GM18505 (cell line): ENCODE results near the gene DNAAF3.

Source experiments
- ATAC-seq: cut with Tn5 transposase; IDR thresholded peaks from one replicate; pipeline ENCODE4 v1.9.1; 2021; ENCODE audit not compliant: unreplicated experiment
- POLR2A ChIP-seq: IDR thresholded peaks from 4 replicates; pipeline ENCODE4 v1.6.1; 2011; ENCODE audit warnings: borderline replicate concordance; ENCODE audit not compliant: insufficient read depth, insufficient read length; ENCODE audit errors: extremely low read depth

Gene DNAAF3

DNA sequence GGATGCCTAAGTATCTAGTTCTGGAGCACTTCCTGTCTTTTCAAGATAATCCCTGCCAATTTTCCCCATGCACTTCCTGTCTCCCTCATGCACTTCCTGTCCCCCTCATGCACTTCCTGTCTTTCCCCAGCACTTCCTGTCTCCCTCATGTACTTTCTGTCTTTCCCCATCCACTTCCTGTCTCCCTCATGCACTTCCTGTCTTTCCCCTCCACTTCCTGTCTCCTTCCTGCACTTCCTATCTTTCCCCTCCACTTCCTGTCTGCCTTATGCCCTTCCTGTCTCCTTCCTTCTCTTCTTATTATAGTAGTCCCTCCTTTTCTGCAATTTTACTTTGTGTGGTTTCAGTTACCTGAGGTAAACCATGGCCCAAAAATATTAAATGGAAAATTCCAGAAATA lies 14.4 kb downstream of the DNAAF3 start:
- no peak for TF ChIP-seq POLR2A
- no peak for ATAC-seq

DNA sequence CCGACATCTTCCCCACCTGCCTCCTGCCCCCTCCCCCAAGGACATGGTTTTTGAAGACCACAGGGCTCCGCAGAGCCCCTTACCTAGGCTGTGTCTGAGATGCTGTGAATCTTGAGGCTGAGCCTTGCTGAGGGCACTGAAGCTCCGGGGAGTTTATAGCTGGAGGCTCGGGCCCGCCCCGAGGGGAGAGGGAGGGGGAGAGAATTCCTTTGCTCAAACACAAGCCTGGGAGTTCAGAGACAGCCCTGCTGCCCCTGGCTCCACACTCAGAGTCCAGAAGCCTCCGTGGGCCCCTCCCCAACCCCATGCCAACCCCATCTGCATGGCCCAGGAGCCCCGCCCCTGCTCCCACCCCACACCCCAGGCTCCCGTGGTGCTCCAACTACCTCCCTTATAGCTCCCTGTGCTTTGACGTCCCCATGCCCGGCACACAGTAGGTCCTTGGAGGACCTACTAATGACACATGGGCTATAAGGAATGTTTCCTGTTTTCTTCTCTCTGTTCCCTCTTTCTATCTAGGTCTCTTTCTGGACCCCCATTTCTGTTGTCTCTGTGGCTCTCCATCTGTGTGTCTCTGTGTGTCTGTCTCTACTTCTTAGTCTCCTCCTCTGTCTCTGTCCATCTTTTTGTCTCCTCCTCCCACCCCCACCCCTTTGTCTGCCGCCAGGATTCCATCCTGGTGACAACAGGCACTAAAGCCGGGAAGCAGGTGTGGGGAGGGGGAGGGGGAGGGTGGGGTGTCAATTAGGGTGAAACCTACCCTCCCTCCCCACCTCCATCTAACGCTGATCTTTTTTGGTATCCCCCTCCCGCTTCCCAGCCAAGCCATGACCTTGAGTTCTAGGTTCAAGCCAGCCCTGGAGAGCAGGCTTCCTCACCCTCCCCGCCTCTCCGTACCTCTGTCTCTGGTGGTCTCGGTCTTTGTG lies 17.1 kb downstream of the DNAAF3 start, which contains the start of gene TNNT1:
TSS of gene TNNT1 (minus strand) at position 129 of the 926 bp plus-strand sequence. CDS start 2,049 bp downstream, outside the sequence.
- ATAC-seq = no peak
- TF ChIP-seq POLR2A = no peak

GRCh38 chr19:55147545-55148251 lies 18.7 kb downstream of the DNAAF3 start:
- TF ChIP-seq POLR2A = no peak
- no peak for ATAC-seq

DNA sequence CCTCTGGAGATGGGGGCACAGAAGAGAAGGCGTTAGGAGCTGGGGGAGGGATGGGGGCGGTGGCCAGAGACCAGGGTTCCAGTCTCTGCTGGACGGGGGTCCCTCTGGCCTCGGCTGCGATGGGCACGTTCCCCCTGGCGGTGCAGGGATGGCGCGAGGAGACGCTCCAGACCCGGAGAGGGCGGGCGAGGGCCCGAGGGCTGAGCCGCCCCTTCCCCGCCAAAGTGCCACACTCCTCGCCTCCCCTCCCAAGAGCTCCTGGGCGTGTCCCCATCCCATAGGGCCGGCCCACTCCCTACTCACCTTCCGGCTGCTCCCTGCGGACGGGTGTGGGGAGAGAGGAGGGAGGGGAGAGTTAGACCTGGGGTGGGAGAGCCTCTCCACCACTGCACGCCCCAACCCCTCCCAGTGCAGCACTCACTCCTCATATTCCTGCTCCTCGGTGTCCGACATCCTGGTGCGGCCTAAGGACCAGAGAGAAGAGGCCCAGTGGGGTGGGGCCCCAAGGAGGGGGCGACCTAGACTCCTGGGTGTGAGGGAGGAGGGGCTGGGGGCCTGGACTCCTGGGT lies 19.6 kb downstream of the DNAAF3 start:
- no peak for ATAC-seq
- TF ChIP-seq POLR2A = no peak

GRCh38 chr19:55146078-55146704 lies 20.2 kb downstream of the DNAAF3 start:
- ATAC-seq = no peak
- TF ChIP-seq POLR2A = no peak

GRCh38 chr19:55145232-55145631 lies 21.2 kb downstream of the DNAAF3 start:
- ATAC-seq = no peak
- no peak for TF ChIP-seq POLR2A

- no peak for ATAC-seq
- no peak for TF ChIP-seq POLR2A
Measured at GRCh38 chr19:55141696-55142095, 24.7 kb downstream of the DNAAF3 start.

DNA sequence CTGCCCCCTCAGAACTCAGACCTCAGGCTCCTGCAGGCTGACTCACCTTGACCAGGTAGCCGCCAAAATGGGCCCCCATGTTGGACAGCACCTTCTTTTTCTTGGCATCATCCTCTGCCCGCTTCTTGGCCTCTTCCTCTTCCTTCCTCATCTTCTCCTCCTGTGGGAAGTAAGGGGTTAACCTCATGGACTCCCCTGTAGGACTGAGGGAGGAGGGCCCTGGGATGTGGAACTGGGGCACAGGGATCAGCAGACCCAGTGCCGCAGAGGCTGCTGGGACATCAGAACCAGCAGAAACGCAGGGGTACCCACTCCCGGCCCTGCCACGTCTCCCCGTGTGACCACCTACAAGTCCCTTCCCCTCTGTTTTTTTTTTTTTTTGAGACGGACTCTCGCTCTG lies 28.5 kb downstream of the DNAAF3 start:
- TF ChIP-seq POLR2A = no peak
- no peak for ATAC-seq

GRCh38 chr19:55136399-55137102 lies 29.9 kb downstream of the DNAAF3 start:
- ATAC-seq = no peak
- TF ChIP-seq POLR2A = no peak

DNA sequence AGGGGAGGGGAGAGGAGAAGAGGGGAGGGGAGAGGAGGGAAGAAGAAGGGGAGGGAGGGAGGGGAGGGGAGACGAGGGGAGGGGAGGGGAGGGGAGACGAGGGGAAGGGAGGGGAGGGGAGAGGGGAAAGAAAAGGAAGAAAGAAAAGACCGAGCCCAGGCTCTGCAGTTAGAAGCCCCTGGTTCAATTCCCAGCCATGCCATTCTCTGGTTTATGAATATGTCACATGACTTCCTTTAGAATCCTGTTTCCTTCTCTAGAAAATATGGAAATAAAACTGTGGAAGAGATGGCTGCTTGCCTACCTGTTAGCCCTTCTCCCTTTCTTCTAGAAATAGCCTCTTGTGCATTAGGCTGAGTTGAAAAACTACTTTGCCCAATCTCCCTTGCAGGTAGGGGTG lies 31.7 kb downstream of the DNAAF3 start:
- no peak for TF ChIP-seq POLR2A
- ATAC-seq = no peak

DNA sequence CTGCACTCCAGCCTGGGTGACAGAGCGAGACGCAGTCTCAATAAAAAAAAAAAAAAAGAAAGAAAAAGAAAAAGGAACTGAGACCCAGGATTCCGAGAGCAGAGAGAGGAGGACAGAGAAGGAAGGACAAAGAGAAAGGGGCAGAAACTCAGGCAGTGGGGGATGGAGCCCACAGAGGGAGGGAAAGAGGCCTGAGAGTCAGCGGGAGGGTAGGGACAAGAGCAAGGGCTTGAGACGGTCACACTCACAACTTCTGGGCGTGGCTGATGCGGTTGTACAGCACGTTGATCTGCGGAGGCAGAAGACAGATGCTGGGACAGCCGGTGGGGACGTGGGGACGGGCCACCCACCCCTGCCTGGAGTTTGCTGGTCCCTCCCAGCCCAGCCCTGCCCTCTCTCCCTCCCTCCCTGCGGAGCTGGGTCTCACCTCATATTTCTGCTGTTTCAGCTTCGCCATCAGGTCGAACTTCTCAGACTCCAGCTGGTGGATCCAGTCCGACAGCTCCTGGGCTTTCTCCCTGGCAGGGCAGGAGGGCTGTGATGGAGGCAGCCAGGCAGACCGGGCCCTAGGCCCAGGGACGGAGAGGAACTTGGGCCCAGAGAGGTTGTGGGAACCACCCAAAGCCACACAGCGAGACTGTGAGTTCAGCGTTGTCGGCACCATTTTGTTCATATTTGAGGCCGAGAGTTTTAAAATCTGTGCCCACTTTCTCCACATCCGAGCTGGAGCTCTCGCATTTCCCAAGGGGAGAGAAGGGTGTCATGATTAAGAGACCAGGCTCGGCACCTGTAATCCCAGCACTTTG lies 32.6 kb downstream of the DNAAF3 start:
- no peak for ATAC-seq
- TF ChIP-seq POLR2A = no peak
